GM12878 (cell line): Measurements from ENCODE around the gene TIMM17A. TPM values are rescaled to one million over a fixed set of nuclear protein-coding genes. Genes with fewer than 3 reads are reported as not detected.

Experiments used
- ATAC-seq: fragments of 200-7000 bp; cut with Tn5 transposase; 3 replicates; pipeline ENCODE4 v1.9.1; 2020; ENCODE audit warnings: mild to moderate bottlenecking, moderate library complexity
- BruUV-seq: library from RNA; stranded (reverse); fragments of 400-500 nt; replicated peaks from 2 replicates; lab custom pipeline; 2021; lab: Mats Ljungman, UMichigan
- CTCF ChIA-PET: fragments of 300-600 bp; sonication (Branson Sonifier 250); formaldehyde crosslinking; extraction: SDS; loops from one replicate; lab custom pipeline; 2021; ENCODE audit warnings: inconsistent platforms; lab: Yijun Ruan, JAX
- POLR2A ChIA-PET: fragments of 350-600 bp; formaldehyde crosslinking; extraction: SDS; loops from one replicate; lab custom pipeline; 2021; ENCODE audit warnings: inconsistent platforms; lab: Charles Lee
- RAD21 ChIA-PET: fragments of 300-600 bp; sonication (Branson Sonifier 250); formaldehyde crosslinking; loops from one replicate; lab custom pipeline; 2023; ENCODE audit warnings: antibody characterized with exemption; ENCODE audit not compliant: unreplicated experiment; lab: Charles Lee
- SMC1A ChIA-PET: fragments of 300-600 bp; sonication (Branson Sonifier 250); formaldehyde crosslinking; loops from one replicate; lab custom pipeline; 2023; ENCODE audit not compliant: unreplicated experiment, uncharacterized antibody; lab: Charles Lee
- DNase-seq: peaks from one replicate; pipeline ENCODE4 v3.0.0-alpha.2; 2011; ENCODE audit warnings: low read depth, low spot score
- FAIRE-seq: peaks from 3 replicates; lab custom pipeline; 2011; peaks lifted over from hg19 to GRCh38; lab: Jason Lieb, UNC
- H2AFZ ChIP-seq: 2 replicates; pipeline ENCODE4 v1.6.0; 2011; ENCODE audit warnings: low read depth, low read length, control low read depth; ENCODE audit not compliant: control insufficient read depth
- H3K27ac ChIP-seq: 2 replicates; pipeline ENCODE4 v1.5.1; 2011; ENCODE audit warnings: control low read depth; ENCODE audit not compliant: control insufficient read depth, insufficient read depth
- H3K27me3 ChIP-seq, 2 experiments: replicated peaks in 1 of 2; 2 replicates each; pipeline versions ENCODE4 v1.6.0 to v1.6.1; 2011; ENCODE audit warnings: low read length in 1 of 2; ENCODE audit not compliant: control insufficient read depth in 2 of 2, insufficient read depth in 2 of 2
- H3K36me3 ChIP-seq, 2 experiments: 2 replicates each; pipeline ENCODE4 v1.5.1; 2011; ENCODE audit warnings: low read length in 1 of 2; ENCODE audit not compliant: control insufficient read depth in 2 of 2, insufficient read depth in 2 of 2
- H3K4me1 ChIP-seq: 2 replicates; pipeline ENCODE4 v1.6.1; 2011; ENCODE audit warnings: mild to moderate bottlenecking, low read length, moderate library complexity, mixed read lengths; ENCODE audit not compliant: control insufficient read depth, insufficient read depth
- H3K4me2 ChIP-seq: 2 replicates; pipeline ENCODE4 v1.6.0; 2011; ENCODE audit warnings: control low read depth; ENCODE audit not compliant: control insufficient read depth, insufficient read depth
- H3K4me3 ChIP-seq: fragments of 200-600 bp; sonication (generic); 2 replicates; pipeline ENCODE4 v1.5.1; 2016
- H3K79me2 ChIP-seq: 2 replicates; pipeline ENCODE4 v1.6.0; 2011; ENCODE audit warnings: low read length; ENCODE audit not compliant: control insufficient read depth, insufficient read depth
- H3K9ac ChIP-seq: 2 replicates; pipeline ENCODE4 v1.8.0; 2011; ENCODE audit warnings: low read length, control low read depth, mixed read lengths; ENCODE audit not compliant: control insufficient read depth, insufficient read depth
- H3K9me3 ChIP-seq: replicated peaks from 3 replicates; pipeline ENCODE4 v1.5.1; 2011; ENCODE audit warnings: mild to moderate bottlenecking, low read length; ENCODE audit not compliant: control insufficient read depth, insufficient read depth
- H4K20me1 ChIP-seq: 2 replicates; pipeline ENCODE4 v1.6.0; 2011; ENCODE audit not compliant: control insufficient read depth, insufficient read depth
- ATF2 ChIP-seq: IDR thresholded peaks from 2 replicates; pipeline ENCODE4 v1.6.1; 2012; ENCODE audit warnings: low read length, inconsistent platforms
- ATF3 ChIP-seq: IDR thresholded peaks from 2 replicates; pipeline ENCODE4 v1.6.1; 2011; ENCODE audit warnings: low read depth, mild to moderate bottlenecking, low read length, moderate library complexity, borderline replicate concordance; ENCODE audit errors: extremely low read depth
- IRF5 ChIP-seq: fragments of 450-650 bp; IDR thresholded peaks from 2 replicates; pipeline ENCODE4 v1.6.1; 2017; ENCODE audit warnings: borderline replicate concordance
- MYB ChIP-seq: fragments of 150-350 bp; IDR thresholded peaks from 2 replicates; pipeline ENCODE4 v1.6.1; 2014; ENCODE audit warnings: mild to moderate bottlenecking, low read depth, low read length, borderline replicate concordance
- SRF ChIP-seq, 2 experiments: IDR thresholded peaks; 2 replicates each; pipeline ENCODE4 v1.6.1; 2011; ENCODE audit warnings: low read depth in 2 of 2, low read length in 2 of 2, mild to moderate bottlenecking in 1 of 2, moderate library complexity in 1 of 2
- STAT1 ChIP-seq: fragments of 450-650 bp; conservative IDR thresholded peaks from 2 replicates; pipeline ENCODE4 v1.6.1; 2014; ENCODE audit warnings: antibody characterized with exemption, mild to moderate bottlenecking
- ZBTB4 ChIP-seq: fragments of 450-650 bp; formaldehyde crosslinking; IDR thresholded peaks from 2 replicates; pipeline ENCODE4 v1.4.0; 2022; ENCODE audit warnings: mild to moderate bottlenecking, moderate library complexity
- WGBS: methylation state at CpG from one replicate; pipeline ENCODE4 v1.1.6; 2016; ENCODE audit warnings: low lambda C conversion rate; ENCODE audit not compliant: insufficient replicate concordance, insufficient coverage; ENCODE audit errors: missing lambda C conversion rate; 5-methylcytosine and 5-hydroxymethylcytosine counted together
- in situ Hi-C: fragments of 300-500 bp; cut with MboI; formaldehyde crosslinking; loops from 9 replicates; pipeline ENCODE4 v1.14.3; 2018; ENCODE audit warnings: mixed read lengths
- intact Hi-C: fragments of 100-400 bp; cut with micrococcal nuclease; formaldehyde crosslinking; loops from one replicate; pipeline ENCODE4 v1.14.2; 2022; ENCODE audit not compliant: unreplicated experiment
- polyA plus RNA-seq, 11 experiments: library from polyadenylated mRNA; depleted of rRNA in 4 of 11; unstranded in 6 of 11; stranded (reverse) in 5 of 11; fragments of >200 nt; fragmentation: Nextera tagmentation in 4 of 11; fragmentation: Illumina TruSeq in 1 of 11; extraction: Ambion mirVana in 4 of 11; extraction: Trizol in 1 of 11; gene quantifications; 1 replicate in 1 of 11; 2 replicates in 10 of 11; pipeline versions ENCODE4 v1.2.1 to v1.2.3, GENCODE V29; 2011 to 2016; ENCODE audit warnings: inconsistent platforms in 2 of 11, missing spikeins in 2 of 11, low read depth in 1 of 11
- total RNA-seq, 4 experiments: library from RNA; depleted of rRNA in 3 of 4; stranded (reverse); fragments of >200 nt in 3 of 4; fragmentation: Illumina TruSeq in 1 of 4; extraction: Trizol in 1 of 4; gene quantifications; 2 replicates each; pipeline versions ENCODE4 v1.2.1 to v1.2.3, GENCODE V29; 2013 to 2021

TIMM17A gene
- total and polyA plus RNA-seq, 10 of the 15 experiments (the other 5 are each of a cell fraction or from before 2014, with no cell fraction given), result 68.6 to 357 (median 92.4) TPM

DNA sequence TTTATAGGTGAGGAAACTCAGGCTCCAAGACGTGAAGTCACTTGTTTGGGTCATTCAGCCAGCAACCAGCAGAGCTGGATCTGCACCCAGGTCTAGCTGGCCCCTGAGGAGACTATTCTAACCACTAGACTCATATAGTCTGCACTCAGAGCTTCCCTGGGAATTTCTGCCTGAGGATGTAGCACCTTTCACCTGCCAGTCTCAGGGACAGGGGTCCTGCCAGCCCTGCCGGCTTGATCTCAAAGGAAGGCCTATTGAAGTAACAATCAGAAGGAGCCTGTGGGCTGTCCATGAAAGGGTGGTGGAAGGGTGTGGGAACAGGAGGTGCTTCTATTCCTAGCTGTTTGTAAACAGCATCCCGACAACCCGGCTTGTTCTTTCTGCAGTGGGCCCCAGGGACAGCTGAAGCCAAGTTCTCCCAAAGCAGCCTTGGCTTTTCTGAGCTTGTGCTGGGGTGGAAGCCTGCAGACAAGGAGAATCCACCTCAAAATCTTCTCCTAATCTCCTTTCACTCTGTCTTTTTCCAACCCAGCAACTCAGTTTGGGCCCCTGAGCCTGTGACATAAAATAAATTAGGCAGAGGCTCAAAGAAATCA is 16.8 kb upstream of the TIMM17A start:
- H3K9ac ChIP-seq, result no peak overlapping the region
- intact Hi-C loops, result no loop called here
- DNase-seq (no peak), FAIRE-seq (no peak), ATAC-seq (no peak)
- SMC1A ChIA-PET, result no interaction called here
- H3K9me3 ChIP-seq, result no peaks in the 10 kb centered on the region
- POLR2A ChIA-PET, result no interaction called here
- no peak overlapping the region for H2AFZ ChIP-seq
- H3K4me2 ChIP-seq, result no peak overlapping the region
- H3K36me3 ChIP-seq, result no peaks in the 10 kb centered on the region
- in situ Hi-C loops, result no loop called here
- RAD21 ChIA-PET, result no interaction called here
- 62% methylated on average over 4 of the region's 4 CpGs for WGBS
- CTCF ChIA-PET, result interaction anchor here (1.1 kb wide), 1 partner anchor 43 kb away, joined by 4 read pairs; no protein-coding TSS in a partner anchor
- H3K4me1 ChIP-seq, result no peaks in the 10 kb centered on the region
- no peaks in the 10 kb centered on the region for H4K20me1 ChIP-seq
- TF ChIP-seq ATF2 (no peak), SRF (IDR thresholded peaks at IDR 0.05; ENCODE audit: low read depth in 2 of 2, low read length in 2 of 2) (no peak), STAT1 (no peak), IRF5 (no peak), ZBTB4 (no peak), MYB (no peak), ATF3 (no peak)
- no peak overlapping the region for H3K4me3 ChIP-seq
- BruUV-seq, result no TSS peak
- no peaks in the 10 kb centered on the region; a peak in 2 of 4 replicates for H3K27me3 ChIP-seq
- H3K27ac ChIP-seq, result no peak overlapping the region
- no peaks in the 10 kb centered on the region for H3K79me2 ChIP-seq
